GM18498 (cell line): ENCODE data around the gene TCHHL1.
A peak's percentile ranks its signal among the peaks of the same experiment; 100 is the strongest.

Source experiments
- ATAC-seq: cut with Tn5 transposase; IDR thresholded peaks from one replicate; pipeline ENCODE4 v1.9.1; 2021; ENCODE audit warnings: mild to moderate bottlenecking, moderate library complexity; ENCODE audit not compliant: unreplicated experiment

TCHHL1 gene

GRCh38 chr1:152039886-152040285 lies 49.0 kb downstream of the TCHHL1 start:
- ATAC-seq, result no peak

DNA sequence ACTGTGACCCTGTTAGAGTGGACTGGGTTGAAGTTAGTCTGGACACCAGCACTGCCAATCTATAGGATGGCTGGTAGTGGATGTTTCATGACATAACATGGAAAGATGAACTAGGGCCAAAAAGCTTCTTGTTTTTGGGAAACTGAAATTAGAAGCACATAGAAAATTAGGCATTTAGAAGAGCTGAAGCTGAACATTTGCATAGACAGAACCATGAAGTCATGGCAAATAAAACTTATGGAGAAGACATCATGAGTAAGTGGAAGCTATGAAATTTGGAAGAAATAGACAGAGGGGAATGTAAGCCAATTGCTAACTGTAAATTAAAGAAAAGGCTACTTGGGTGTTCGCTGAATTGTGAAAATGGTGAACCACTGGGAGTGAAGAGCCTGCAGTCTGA lies 49.4 kb downstream of the TCHHL1 start:
- ATAC-seq, result no peak

GRCh38 chr1:152038871-152039270 lies 50.0 kb downstream of the TCHHL1 start:
- no peak for ATAC-seq

DNA sequence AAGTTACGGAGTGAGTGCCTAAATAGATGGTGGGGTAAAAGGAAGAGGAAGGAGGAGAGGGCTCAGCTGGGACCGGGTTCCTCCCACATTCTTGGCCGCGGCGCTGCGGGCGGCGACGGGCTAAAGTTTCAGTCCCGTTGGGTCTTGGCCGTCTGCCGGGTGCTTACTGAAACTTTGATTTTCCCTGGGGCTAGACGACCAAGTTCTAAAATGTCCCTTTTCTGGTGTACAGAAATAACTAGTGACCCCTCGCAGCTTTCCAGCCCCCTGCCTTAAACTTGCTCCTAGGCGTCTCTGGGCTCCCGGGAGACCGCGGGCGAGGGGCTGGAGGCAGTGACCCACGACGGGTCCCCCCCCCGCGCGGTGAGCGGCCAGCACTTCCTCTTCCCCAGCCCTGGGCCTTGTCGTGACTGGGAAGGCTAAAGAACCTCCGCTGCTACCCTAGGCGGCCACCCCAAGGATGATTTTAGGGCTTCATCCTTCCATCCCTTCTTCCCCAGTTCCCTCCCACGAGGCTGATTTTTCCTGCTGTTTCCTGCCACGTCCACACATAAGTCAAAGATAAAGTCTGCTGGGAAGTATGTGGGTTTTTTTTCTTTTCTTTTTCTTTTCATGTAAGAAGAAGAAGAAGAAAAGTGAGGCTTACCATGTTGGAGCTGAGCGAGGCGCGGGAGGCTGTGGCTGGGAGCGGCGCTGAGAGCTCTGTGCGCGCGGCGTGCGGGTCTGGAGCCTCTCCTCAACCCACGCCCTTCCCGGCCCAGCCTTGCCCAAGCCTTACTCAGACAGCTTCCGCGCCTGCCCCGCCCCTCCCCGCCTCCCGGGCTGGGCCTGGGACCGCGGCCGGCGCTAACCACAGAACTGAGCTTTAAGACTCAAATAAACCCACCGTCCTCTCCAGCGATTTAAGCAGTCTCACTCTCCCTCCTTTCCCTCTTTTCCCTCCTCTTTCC lies 52.3 kb downstream of the TCHHL1 start, which contains the start of gene S100A11:
Gene S100A11, minus strand, starts transcription at position 738 of the 950 bp plus-strand sequence. Its CDS starts 89 bp downstream, at position 649.
- ATAC-seq, result peak; percentile 57

- no peak for ATAC-seq
Measured at GRCh38 chr1:152035539-152036266, 53.2 kb downstream of the TCHHL1 start.

- peak; percentile 44 for ATAC-seq
Measured at GRCh38 chr1:152034654-152035538, 54.0 kb downstream of the TCHHL1 start.

- peak; percentile 11 for ATAC-seq
Measured at GRCh38 chr1:152034324-152034653, 54.6 kb downstream of the TCHHL1 start.
